SK-N-MC (cell line): ENCODE measurements around the gene ZNF385A.

Source experiments
- DNase-seq: peaks from one replicate; pipeline ENCODE4 v3.0.0-alpha.2; 2011; ENCODE audit warnings: low read depth, low spot score
- H3K27ac ChIP-seq: fragments of 200-600 bp; sonication (generic); 2 replicates; pipeline ENCODE4 v1.5.1; 2016; ENCODE audit warnings: mixed run types
- H3K36me3 ChIP-seq: fragments of 200-600 bp; sonication (generic); 2 replicates; pipeline ENCODE4 v1.6.1; 2017; ENCODE audit warnings: antibody characterized with exemption, low read length, mixed read lengths; ENCODE audit not compliant: insufficient read depth
- H3K4me3 ChIP-seq: fragments of 200-600 bp; sonication (generic); 2 replicates; pipeline ENCODE4 v1.5.1; 2016
- H3K9ac ChIP-seq: fragments of 200-600 bp; sonication (generic); 2 replicates; pipeline ENCODE4 v1.8.0; 2017; ENCODE audit warnings: mixed run types, mixed read lengths; ENCODE audit not compliant: insufficient read length
- H3K9me3 ChIP-seq: fragments of 200-600 bp; sonication (generic); 2 replicates; pipeline ENCODE4 v1.6.1; 2017; ENCODE audit warnings: low read depth, mild to moderate bottlenecking, antibody characterized with exemption, low read length, moderate library complexity, mixed read lengths
- EZH2 ChIP-seq: fragments of 200-600 bp; sonication (generic); IDR thresholded peaks from one replicate; pipeline ENCODE4 v1.6.1; 2017; ENCODE audit warnings: antibody characterized with exemption
- FOXP2 ChIP-seq: optimal IDR thresholded peaks from 2 replicates; pipeline ENCODE3; 2011; ENCODE audit warnings: mild to moderate bottlenecking, moderate library complexity; ENCODE audit not compliant: insufficient read depth; ENCODE audit errors: extremely low read length, control extremely low read depth
- POLR2AphosphoS5 ChIP-seq: IDR thresholded peaks from 2 replicates; pipeline ENCODE4 v1.6.1; 2012; ENCODE audit warnings: mild to moderate bottlenecking, low read depth, low read length, borderline replicate concordance

ZNF385A gene

GRCh38 chr12:54418441-54419087 is 34.0 kb upstream of the ZNF385A start:
- Histone ChIP-seq H3K9ac (peak overlapping the region; percentile 78), H3K9me3 (no peaks in the 10 kb centered on the region), H3K27ac (peak overlapping the region; percentile 67), H3K36me3 (no peaks in the 10 kb centered on the region), H3K4me3 (peak overlapping the region; percentile 81)
- TF ChIP-seq EZH2 (no peak), POLR2AphosphoS5 (no peak), FOXP2 (no peak)
- no peak for DNase-seq

GRCh38 chr12:54417712-54418440 is 33.3 kb upstream of the ZNF385A start:
- H3K27ac ChIP-seq = peak overlapping the region; percentile 67; the same call in 1 of the 2 replicates
- H3K36me3 ChIP-seq = no peaks in the 10 kb centered on the region
- H3K9ac ChIP-seq = peak overlapping the region; percentile 78
- no peaks in the 10 kb centered on the region for H3K9me3 ChIP-seq
- peak overlapping the region; percentile 81 for H3K4me3 ChIP-seq
- TF ChIP-seq FOXP2 (no peak), EZH2 (no peak), POLR2AphosphoS5 (peak; percentile 25; the same call in 1 of the 2 replicates)
- no peak for DNase-seq

- peak overlapping the region; percentile 78 for H3K9ac ChIP-seq
- TF ChIP-seq FOXP2 = no peak
- no peak for TF ChIP-seq POLR2AphosphoS5
- no peak for TF ChIP-seq EZH2
- H3K36me3 ChIP-seq = peaks cover 3% of the 10 kb centered on the region; the same call in 1 of the 2 replicates
- peak overlapping the region; percentile 40 for H3K27ac ChIP-seq
- DNase-seq = no peak
- H3K9me3 ChIP-seq = no peaks in the 10 kb centered on the region
- H3K4me3 ChIP-seq = peak overlapping the region; percentile 81
Observed at GRCh38 chr12:54416687-54417603, 32.4 kb upstream of the ZNF385A start.

GRCh38 chr12:54415221-54415929 is 30.8 kb upstream of the ZNF385A start:
- Histone ChIP-seq H3K9me3 (no peaks in the 10 kb centered on the region), H3K27ac (peak overlapping the region; percentile 72), H3K36me3 (peaks cover 14% of the 10 kb centered on the region; the same call in 1 of the 2 replicates), H3K4me3 (peak overlapping the region; percentile 28; the same call in 1 of the 2 replicates), H3K9ac (no peak overlapping the region)
- no peak for DNase-seq
- TF ChIP-seq FOXP2 (no peak), EZH2 (no peak), POLR2AphosphoS5 (no peak)

GRCh38 chr12:54413284-54414190 is 29.0 kb upstream of the ZNF385A start:
- H3K4me3 ChIP-seq = peak overlapping the region; percentile 65
- TF ChIP-seq POLR2AphosphoS5 (no peak), FOXP2 (peak; percentile 99), EZH2 (no peak)
- peaks cover 25% of the 10 kb centered on the region; the same call in 1 of the 2 replicates for H3K36me3 ChIP-seq
- no peak overlapping the region; the same call in 1 of the 2 replicates for H3K27ac ChIP-seq
- H3K9me3 ChIP-seq = no peaks in the 10 kb centered on the region
- peak overlapping the region; percentile 7 for H3K9ac ChIP-seq
- no peak for DNase-seq

- peak overlapping the region; percentile 75 for H3K27ac ChIP-seq
- peaks cover 31% of the 10 kb centered on the region; the same call in 1 of the 2 replicates for H3K36me3 ChIP-seq
- H3K9ac ChIP-seq = peak overlapping the region; percentile 7
- peak overlapping the region; percentile 65 for H3K4me3 ChIP-seq
- no peaks in the 10 kb centered on the region for H3K9me3 ChIP-seq
- no peak for TF ChIP-seq EZH2
- TF ChIP-seq FOXP2 = no peak
- no peak for TF ChIP-seq POLR2AphosphoS5
- DNase-seq = no peak
Observed at GRCh38 chr12:54412786-54413185, 28.3 kb upstream of the ZNF385A start.
